Activated CD8-positive, alpha-beta memory T cell treated with anti-CD3 and anti-CD28 coated beads, Interleukin-2, amount 50 U/mL, for 24 hours (primary cell): ENCODE measurements around the gene TAPBP.
"Not testable (repeated sequence)": the region's sequence is repeated elsewhere in the genome, so short reads cannot be mapped to it uniquely, and the experiment has no call there.

Experiments used
- DNase-seq: peaks from one replicate; pipeline ENCODE4 v3.0.0-alpha.2; 2020; ENCODE audit errors: extremely low read depth

TAPBP gene

DNA sequence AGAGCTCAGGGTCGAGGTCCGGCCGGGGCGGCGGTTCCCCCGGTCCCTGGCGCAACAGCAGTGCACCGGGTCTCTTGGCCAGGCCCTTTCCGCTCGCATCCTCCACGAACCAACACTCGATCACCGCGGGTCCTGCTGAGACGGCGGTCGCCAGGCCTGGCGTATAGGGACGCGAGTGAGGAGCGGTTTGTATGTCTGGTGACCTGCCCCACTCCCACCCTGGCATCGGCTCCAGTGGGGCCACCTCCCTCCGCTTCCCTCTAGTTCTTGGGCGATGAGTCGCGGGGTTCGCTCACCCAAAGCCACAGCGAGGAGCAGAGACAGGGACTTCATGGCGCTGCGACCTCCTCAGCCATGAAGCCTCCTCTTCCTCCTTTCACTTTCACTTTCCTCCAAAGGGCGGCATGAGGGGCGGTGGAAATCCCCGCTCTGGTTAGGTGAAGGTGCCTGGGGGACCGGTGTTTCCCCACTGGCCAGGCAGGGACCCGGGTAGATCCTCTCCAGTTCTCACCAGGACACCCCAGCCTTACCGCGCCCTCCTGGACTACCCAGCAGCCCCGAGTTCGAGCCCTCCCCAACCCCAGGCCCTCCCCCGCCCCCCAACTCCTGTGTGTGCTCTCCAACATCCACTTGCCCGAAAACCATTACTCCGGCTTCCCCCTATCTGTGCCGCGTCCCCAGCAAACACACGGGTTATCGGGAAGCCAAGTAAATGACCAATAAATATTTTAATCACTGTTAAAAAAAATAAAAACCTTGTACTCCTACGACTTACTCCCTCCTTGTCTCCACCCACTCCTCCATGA lies at the start of gene TAPBP:
Gene TAPBP (minus strand): TSS at position 370 of the 806 bp plus-strand sequence. CDS start 37 bp downstream, at position 333.
- DNase-seq, result peak; percentile 72

DNA sequence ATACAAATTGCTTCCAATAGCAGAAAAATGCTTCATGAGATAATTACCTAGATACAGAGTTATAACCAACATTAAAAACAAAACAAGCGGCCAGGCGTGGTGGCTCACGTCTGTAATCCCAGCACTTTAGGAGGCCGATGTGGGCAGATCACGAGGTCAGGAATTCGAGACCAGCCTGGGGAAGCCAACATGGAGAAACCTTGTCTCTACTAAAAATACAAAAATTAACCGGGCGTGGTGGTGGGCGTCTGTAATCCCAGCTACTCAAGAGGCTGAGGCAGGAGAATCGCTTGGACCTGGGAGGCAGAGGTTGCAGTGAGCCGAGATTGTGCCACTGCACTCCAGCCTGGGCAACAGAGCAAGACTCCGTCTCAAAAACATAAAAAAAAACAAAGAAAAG lies 49.6 kb upstream of the TAPBP start:
- not testable (repeated sequence) for DNase-seq

- no peak for DNase-seq
These were observed 45.5 kb upstream of the TAPBP start for GRCh38 chr6:33359331-33359730.

- not testable (repeated sequence) for DNase-seq
These were observed 43.4 kb upstream of the TAPBP start for GRCh38 chr6:33357160-33357871.

GRCh38 chr6:33356295-33356694 lies 42.4 kb upstream of the TAPBP start:
- no peak for DNase-seq

DNA sequence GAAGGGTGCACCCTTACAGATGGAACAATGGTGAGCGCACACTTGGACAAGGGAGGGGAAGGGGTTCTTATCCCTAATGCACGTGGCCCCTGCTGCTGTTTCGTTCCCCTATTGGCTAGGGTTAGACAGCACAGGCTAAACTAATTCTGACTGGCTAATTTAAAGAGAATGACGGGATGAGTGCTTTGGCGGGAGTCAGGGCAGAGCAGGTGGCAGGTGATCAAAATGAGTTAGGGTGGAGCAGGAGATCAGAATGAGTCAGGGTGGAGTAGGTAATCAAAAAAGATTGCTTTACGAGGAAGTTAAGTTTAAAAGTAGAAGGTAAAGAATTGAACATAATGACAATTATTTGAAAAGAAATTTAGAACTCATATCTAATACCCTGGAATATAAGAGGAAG lies 42.0 kb upstream of the TAPBP start:
- not testable (repeated sequence) for DNase-seq

GRCh38 chr6:33347816-33348215 lies 33.9 kb upstream of the TAPBP start:
- DNase-seq, result no peak

- not testable (repeated sequence) for DNase-seq
These were observed 33.1 kb upstream of the TAPBP start for GRCh38 chr6:33346972-33347371.

DNA sequence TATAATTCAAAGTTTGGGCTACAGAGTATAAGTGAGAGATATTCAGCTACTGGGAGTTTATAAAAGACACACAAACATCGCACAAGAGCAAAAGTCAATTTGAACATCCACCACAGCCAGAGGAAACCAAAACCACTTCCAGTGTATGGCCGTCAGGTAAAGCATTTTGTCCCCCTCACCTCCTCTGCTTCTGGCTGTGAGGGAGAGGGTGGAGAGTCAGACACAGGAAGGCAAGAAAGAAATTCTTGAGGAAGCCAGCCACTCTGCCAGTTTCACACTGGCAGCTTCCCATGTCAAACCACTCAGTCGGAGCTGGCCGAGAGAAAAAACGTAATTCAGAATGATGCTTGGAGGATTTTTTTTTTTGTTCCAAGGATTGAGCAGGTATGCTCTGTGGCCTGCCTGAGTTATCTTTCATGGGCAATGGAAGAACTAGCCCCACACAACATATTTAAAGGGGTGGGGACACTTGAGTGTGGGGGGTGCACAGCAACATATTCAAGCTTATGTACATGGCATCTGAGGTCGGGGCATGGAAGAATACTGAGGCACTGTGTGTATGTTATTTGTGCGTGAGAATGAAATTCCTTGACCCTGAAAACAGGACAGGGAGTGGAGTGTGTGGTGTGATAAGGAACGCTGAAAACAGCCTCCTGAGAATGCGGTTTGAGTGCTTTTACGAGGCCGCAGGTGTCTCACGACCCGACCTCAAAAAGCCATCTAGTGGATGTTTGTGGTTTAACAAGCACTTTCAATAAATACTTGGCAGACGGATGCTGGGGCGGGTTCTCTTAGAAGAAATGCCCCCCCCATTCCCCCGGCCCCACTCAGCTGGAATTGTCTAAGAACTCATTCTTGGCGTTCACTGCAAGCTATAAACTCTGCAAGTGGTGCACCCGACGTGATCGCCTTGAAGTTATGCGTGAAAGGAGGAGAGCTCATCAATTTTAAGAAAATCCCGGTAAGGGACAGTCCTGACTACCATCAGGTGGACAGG lies 31.1 kb upstream of the TAPBP start:
- no peak for DNase-seq

DNA sequence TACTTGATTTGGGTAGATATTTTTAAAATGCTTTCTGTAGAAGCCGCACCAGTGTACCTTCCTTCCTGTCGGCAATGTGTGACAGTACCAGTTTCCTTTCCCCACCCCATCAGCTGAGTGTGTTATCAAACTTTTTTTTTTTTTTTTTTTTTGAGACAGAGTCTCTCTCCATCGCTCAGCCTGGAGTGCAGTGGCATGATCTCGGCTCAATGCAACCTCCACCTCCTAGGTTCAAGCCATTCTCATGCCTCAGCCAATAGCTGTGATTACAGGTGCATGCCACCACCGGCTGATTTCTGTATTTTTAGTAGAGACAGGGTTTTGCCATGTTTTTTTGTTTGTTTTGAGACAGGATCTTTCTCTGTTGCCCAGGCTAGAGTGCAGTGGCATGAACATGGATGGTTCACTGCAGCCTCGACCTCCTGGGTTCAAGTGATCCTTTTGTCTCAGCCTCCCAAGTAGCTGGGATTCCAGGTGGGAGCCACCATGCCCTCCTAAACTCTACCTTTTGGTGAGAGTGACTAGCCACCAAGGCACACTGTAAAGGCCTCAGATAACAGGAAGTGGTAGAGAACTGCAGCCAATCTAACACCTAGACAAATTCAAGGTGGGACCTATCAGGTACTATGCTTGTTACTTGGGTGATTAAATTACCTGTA lies 30.2 kb upstream of the TAPBP start:
- no peak for DNase-seq

DNA sequence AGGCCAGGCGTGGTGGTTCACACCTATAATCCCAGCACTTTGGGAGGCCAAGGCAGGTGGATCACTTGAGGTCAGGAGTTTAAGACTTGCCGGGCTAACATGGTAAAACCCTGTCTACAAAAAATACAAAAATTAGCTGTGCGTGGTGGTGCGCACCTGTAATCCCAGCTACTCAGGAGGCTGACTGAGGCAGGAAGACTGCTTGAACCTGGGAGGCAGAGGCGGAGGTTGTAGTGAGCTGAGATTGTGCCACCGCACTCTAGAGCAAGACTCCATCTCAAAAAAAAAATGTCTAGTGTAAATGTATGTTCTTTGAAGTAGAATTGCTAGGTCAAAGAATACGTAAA lies 29.7 kb upstream of the TAPBP start:
- not testable (repeated sequence) for DNase-seq

DNA sequence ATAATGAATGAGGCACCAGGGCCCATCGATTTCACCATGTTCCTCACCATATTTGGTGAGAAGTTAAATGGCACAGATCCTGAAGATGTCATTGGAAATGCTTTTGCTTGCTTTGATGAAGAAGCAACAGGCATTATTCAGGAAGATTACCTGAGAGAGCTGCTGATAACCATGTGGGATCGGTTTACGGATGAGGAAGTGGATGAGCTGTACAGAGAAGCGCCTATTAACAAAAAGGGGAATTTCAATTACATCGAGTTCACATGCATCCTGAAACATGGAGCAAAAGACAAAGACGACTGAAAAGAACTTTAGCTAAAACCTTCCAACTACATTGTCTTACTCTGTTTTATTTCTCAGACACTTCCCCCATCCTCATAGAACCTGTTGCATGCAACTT lies 25.3 kb upstream of the TAPBP start:
- DNase-seq, result no peak

DNA sequence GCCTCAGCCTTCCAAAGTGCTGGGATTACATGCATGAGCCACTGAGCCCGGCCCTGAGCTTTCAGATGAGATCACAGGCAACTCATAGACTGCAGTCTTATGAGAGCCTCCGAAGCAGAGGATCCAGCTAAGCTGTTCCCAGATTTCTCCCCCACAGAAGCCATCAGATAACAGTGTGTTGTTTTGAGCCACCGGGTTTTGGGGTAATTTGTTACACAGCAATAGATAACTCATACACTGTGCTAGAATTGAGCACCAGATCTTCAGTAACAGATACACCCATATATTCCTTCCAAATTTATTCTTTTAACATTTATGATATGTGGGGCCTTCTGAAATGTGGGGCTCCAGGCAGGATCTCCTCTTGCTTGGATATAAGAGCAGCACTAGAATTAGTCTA lies 22.6 kb upstream of the TAPBP start:
- no peak for DNase-seq

GRCh38 chr6:33335916-33336315 lies 22.0 kb upstream of the TAPBP start:
- no peak for DNase-seq

- DNase-seq, result no peak
These were observed 19.8 kb upstream of the TAPBP start for GRCh38 chr6:33333666-33334065.

DNA sequence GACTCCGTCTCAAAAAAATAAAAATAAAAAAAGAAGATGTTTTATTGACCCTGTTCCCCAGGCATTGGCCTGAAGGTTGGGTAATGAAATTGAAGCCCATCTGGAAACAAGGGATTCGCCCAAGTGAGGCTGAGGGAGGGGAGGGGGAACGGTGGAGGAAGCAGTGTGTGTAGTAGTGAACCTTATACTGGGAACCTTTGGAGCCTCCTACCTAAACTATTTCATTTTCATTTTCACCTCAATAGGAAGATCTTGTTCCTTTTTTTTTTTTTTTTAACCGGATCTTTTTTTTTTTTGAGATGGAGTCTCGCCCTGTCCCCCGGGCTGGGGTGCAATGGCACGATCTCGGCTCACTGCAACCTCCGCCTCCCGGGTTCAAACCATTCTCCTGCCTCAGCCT lies 16.9 kb upstream of the TAPBP start:
- DNase-seq, result no peak

DNA sequence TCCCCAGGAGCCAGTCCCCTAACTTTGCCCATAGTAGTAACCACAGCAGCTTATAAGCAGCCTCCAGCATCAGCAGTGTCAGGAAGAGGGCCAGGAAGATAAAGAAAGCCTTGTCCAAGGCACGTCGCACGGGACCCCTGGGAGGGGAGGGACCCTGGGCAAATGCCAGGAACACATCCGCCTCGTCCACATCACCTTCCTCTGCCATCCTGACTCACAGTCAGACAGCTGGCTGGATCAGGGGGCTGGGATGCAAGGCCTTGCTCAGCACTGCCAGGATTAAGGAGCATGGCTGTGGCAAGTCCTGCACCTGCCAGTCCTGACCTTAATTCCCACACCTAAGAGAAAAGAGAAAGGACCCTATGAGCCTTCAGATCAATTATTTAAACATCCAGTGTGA lies 15.2 kb upstream of the TAPBP start:
- no peak for DNase-seq

DNA sequence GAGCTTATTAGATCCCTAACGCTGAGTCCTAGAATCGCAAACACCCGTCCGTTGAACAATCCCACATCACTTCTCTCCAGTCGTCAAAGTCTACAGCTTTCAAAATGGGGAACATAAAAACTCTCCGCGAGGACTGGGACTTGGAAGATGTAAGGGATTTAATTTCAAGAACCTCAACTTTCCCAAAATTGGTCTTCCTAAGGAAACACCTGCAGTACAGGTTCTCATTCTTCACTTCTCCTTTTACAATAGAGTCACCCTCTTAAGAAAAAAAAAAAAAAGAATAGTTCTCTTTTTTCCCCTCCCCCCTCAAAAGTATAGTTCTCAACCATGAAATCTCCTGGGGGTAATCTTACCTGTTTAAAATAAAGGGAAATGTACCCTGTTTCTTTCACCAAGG lies 10.2 kb upstream of the TAPBP start:
- no peak for DNase-seq

DNA sequence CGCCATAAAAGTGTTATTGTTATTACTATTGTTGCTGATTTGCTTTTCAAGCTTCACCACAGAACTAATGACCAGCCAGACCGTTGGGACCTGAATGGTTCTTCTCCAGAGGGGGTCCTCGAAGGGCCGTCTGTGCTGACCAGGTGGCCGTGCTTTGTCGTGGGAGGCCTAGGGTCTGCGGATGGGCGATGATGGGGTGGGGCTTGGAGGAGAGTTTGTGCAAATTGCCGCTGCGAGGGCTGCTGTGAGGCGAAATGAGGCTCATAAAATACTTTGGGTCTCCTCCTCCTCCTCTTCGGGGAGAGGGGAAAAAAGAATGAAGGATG lies 9.7 kb upstream of the TAPBP start:
- DNase-seq, result no peak

DNA sequence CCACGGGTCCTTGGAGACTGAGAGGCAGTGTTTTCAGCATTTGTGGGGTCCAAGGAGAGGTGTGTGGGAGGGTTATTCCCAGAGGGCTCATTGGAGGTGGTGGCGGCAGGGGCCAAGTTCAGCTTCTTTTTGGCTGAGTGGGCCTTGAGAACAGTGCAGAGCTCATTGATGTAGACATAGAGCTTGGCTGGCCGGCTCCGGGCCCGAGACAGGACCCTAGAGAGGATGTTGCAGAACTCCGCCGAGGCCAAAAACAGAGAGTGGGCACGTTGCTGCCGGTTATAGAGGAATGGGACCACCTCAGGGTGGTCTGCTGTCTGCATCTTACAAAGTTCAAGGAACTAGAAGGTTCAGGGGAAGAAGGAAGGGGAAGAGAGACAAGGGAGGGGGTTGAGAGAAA lies 7.3 kb upstream of the TAPBP start:
- no peak for DNase-seq

GRCh38 chr6:33320315-33321181 lies 6.7 kb upstream of the TAPBP start:
- DNase-seq, result no peak
